ENCODE measurements around the gene NEK1. TPM values are rescaled to one million over a fixed set of nuclear protein-coding genes. Genes with fewer than 3 reads are reported as not detected.

NEK1 gene
- total RNA-seq, 2 donors from 2014 or later, result 8.0 to 24.0 TPM

DNA sequence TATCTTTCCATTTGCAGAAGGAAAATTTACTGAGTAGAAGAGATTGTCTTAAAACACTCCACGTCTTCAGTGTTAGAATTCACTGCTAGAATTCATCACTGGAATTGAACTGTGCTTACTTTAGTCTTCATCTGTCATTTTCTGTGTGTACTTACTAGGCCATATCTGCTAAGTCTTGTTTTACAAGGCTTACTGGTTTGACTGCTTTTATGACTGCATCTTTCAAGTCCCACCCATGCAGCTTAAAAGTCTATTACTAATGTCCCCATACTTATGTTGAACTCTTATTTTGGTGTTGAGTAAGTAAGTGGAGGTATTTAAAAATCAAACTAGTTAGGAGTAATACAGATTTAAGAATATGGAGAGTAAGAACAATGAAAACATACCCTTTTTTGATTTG lies 22.6 kb upstream of the NEK1 start:
- ATAC-seq (ENCODE audit: insufficient number of reproducible peaks, low FRiP score, low read depth), result no peak
- no peak overlapping the region for H3K27ac ChIP-seq

DNA sequence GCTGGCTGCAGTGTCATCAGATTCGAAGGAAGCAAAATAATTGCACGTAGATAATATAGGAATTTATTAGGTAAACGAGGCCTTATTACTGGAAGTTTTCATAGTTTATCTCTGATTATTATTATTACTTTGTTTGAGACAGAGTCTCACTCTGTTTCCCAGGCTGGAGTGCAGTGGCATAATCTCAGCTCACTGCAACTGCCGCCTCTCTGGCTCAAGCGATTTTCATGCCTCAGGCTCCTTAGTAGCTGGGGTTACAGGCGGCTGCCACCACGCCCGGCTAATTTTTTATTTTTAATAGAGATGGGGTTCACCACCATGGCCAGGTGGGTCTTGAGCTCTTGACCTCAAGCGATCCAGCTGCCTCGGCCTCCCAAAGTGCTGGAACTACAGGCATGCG lies 20.5 kb upstream of the NEK1 start:
- H3K9me3 ChIP-seq, result no peaks in the 10 kb centered on the region
- DNase-seq (ENCODE audit: low spot score) (no peak), ATAC-seq (ENCODE audit: insufficient number of reproducible peaks, low FRiP score, low read depth) (no peak)
- H3K27ac ChIP-seq, result no peak overlapping the region
- H3K4me3 ChIP-seq, result no peak overlapping the region
- TF ChIP-seq, protein P1, sequence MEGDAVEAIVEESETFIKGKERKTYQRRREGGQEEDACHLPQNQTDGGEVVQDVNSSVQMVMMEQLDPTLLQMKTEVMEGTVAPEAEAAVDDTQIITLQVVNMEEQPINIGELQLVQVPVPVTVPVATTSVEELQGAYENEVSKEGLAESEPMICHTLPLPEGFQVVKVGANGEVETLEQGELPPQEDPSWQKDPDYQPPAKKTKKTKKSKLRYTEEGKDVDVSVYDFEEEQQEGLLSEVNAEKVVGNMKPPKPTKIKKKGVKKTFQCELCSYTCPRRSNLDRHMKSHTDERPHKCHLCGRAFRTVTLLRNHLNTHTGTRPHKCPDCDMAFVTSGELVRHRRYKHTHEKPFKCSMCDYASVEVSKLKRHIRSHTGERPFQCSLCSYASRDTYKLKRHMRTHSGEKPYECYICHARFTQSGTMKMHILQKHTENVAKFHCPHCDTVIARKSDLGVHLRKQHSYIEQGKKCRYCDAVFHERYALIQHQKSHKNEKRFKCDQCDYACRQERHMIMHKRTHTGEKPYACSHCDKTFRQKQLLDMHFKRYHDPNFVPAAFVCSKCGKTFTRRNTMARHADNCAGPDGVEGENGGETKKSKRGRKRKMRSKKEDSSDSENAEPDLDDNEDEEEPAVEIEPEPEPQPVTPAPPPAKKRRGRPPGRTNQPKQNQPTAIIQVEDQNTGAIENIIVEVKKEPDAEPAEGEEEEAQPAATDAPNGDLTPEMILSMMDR (IDR thresholded peaks at IDR 0.05), result no peak
- no peaks in the 10 kb centered on the region for H3K27me3 ChIP-seq (replicated peaks; ENCODE audit: insufficient read depth)
- H3K4me1 ChIP-seq (ENCODE audit: control insufficient read depth in 1 of 2, low read depth in 2 of 2), result no peaks in the 10 kb centered on the region
- H3K36me3 ChIP-seq, result no peaks in the 10 kb centered on the region

More for the DNA sequence above, 22.6 kb upstream of the NEK1 start:
- no peaks in the 10 kb centered on the region for H3K27me3 ChIP-seq (replicated peaks; ENCODE audit: insufficient read depth)
- no peak for DNase-seq (ENCODE audit: low spot score)
- H3K9me3 ChIP-seq, result no peaks in the 10 kb centered on the region
- no peaks in the 10 kb centered on the region for H3K4me1 ChIP-seq (ENCODE audit: control insufficient read depth in 1 of 2, low read depth in 2 of 2)
- peaks cover 2% of the 10 kb centered on the region for H3K36me3 ChIP-seq
- TF ChIP-seq, protein P1 (IDR thresholded peaks at IDR 0.05), result no peak
- H3K4me3 ChIP-seq, result no peak overlapping the region

DNA sequence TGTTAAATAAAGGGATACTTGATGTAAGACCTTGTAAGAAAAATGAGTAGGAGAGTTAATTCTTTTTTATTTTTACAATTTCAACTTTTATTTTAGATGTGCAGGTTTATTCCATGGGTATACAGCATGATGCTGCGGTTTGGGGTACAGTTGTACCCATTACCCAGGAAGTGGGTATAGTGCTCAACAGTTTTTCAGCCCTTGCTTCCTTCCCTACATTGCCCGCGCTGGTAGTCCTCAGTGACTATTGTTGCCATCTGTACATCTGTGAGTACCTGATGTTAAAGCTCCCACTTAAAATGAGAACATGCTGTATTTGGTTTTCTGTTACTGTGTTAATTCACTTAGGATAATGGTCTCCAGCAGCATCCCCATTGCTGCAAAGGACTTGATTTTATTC lies 17.7 kb upstream of the NEK1 start:
- ATAC-seq (ENCODE audit: insufficient number of reproducible peaks, low FRiP score, low read depth), result no peak
- H3K27ac ChIP-seq, result no peak overlapping the region
- DNase-seq (ENCODE audit: low spot score), result no peak
- H3K36me3 ChIP-seq, result no peaks in the 10 kb centered on the region
- no peaks in the 10 kb centered on the region for H3K4me1 ChIP-seq (ENCODE audit: control insufficient read depth in 1 of 2, low read depth in 2 of 2)
- no peak overlapping the region for H3K4me3 ChIP-seq
- TF ChIP-seq, protein P1 (IDR thresholded peaks at IDR 0.05), result no peak
- H3K27me3 ChIP-seq (replicated peaks; ENCODE audit: insufficient read depth), result no peaks in the 10 kb centered on the region
- no peaks in the 10 kb centered on the region for H3K9me3 ChIP-seq

DNA sequence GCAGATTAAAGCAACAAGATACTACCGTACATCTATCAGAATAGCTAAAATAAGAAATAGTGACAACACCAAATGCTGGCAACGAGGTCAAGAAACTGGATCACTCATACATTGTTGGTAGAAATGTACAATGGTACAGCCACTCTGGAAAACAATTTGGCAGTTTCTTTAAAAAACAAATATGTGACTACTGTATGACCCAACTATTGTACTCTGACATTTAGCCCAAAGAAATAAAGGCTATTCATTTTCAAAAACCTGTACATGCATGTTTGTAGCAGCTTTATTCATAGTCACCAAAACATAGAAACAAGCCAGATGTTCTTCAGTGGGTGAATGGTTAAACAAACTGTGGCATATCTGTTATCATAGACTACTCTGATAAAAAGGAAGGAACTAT lies 16.2 kb upstream of the NEK1 start:
- TF ChIP-seq, protein P1 (IDR thresholded peaks at IDR 0.05), result no peak
- Histone ChIP-seq H3K27me3 (replicated peaks; ENCODE audit: insufficient read depth) (no peaks in the 10 kb centered on the region), H3K36me3 (no peaks in the 10 kb centered on the region), H3K4me3 (no peak overlapping the region), H3K9me3 (no peaks in the 10 kb centered on the region), H3K4me1 (ENCODE audit: control insufficient read depth in 1 of 2, low read depth in 2 of 2) (no peaks in the 10 kb centered on the region), H3K27ac (no peak overlapping the region)
- DNase-seq (ENCODE audit: low spot score), result no peak
- no peak for ATAC-seq (ENCODE audit: insufficient number of reproducible peaks, low FRiP score, low read depth)

DNA sequence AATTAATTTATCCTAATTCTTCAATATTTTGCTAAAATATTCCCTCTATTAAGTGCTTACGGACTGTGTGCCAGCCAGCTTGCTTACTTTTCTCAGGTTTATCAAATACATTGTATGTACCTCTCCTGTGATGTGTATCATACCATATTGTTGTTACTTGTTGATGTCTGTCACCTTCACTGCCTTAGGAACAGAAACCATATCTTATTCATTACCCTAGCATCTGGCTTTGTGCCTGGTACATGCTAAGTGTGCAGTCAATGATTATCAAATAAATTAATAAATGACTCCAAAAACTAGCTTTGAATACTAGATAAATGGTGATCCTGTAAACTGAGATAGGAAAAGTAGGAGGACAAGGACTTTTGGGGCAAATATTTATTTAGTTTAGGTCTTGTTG lies 14.9 kb upstream of the NEK1 start:
- H3K27ac ChIP-seq, result no peak overlapping the region
- H3K36me3 ChIP-seq, result no peaks in the 10 kb centered on the region
- no peaks in the 10 kb centered on the region for H3K9me3 ChIP-seq
- ATAC-seq (ENCODE audit: insufficient number of reproducible peaks, low FRiP score, low read depth) (no peak), DNase-seq (ENCODE audit: low spot score) (no peak)
- H3K4me1 ChIP-seq (ENCODE audit: control insufficient read depth in 1 of 2, low read depth in 2 of 2), result peaks cover 6 to 10% of the 10 kb centered on the region in 2 donors
- no peaks in the 10 kb centered on the region for H3K27me3 ChIP-seq (replicated peaks; ENCODE audit: insufficient read depth)
- TF ChIP-seq, protein P1 (IDR thresholded peaks at IDR 0.05), result no peak
- H3K4me3 ChIP-seq, result no peak overlapping the region
